Forelimb muscle (tissue), 1 donor: Measurements from ENCODE around the gene GALNT9. TPM values are rescaled to one million over a fixed set of nuclear protein-coding genes. Genes with fewer than 3 reads are reported as not detected.
"Not testable (repeated sequence)": the region's sequence is repeated elsewhere in the genome, so short reads cannot be mapped to it uniquely, and the experiment has no call there.

Source experiments
- DNase-seq: peaks from one replicate; pipeline ENCODE4 v3.0.0-alpha.2; 2013; ENCODE audit warnings: low read depth
- polyA plus RNA-seq: library from polyadenylated mRNA; unstranded; fragments of 120-200 nt; gene quantifications from one replicate; pipeline ENCODE4 v1.2.1, GENCODE V29; 2013; ENCODE audit not compliant: insufficient read length

The GALNT9 gene
- polyA plus RNA-seq, 1 donor, result 1.7 TPM

- DNase-seq, result no peak
These were observed 127.8 kb downstream of the GALNT9 start for GRCh38 chr12:132201391-132202120.

GRCh38 chr12:132200800-132201199 lies 128.6 kb downstream of the GALNT9 start:
- no peak for DNase-seq

- DNase-seq, result no peak
These were observed 129.7 kb downstream of the GALNT9 start for GRCh38 chr12:132199526-132200319.

GRCh38 chr12:132199101-132199500 lies 130.3 kb downstream of the GALNT9 start:
- DNase-seq, result no peak

- DNase-seq, result no peak
These were observed 131.6 kb downstream of the GALNT9 start for GRCh38 chr12:132197581-132198354.

GRCh38 chr12:132196873-132197390 lies 132.5 kb downstream of the GALNT9 start:
- no peak for DNase-seq

GRCh38 chr12:132196038-132196872 lies 133.1 kb downstream of the GALNT9 start:
- no peak for DNase-seq

- DNase-seq, result not testable (repeated sequence)
These were observed 134.1 kb downstream of the GALNT9 start for GRCh38 chr12:132195242-132195641.

GRCh38 chr12:132194556-132194955 lies 134.8 kb downstream of the GALNT9 start:
- DNase-seq, result no peak

GRCh38 chr12:132194056-132194455 lies 135.3 kb downstream of the GALNT9 start:
- no peak for DNase-seq

- no peak for DNase-seq
These were observed 137.5 kb downstream of the GALNT9 start for GRCh38 chr12:132191715-132192553.

GRCh38 chr12:132190834-132191500 lies 138.4 kb downstream of the GALNT9 start:
- no peak for DNase-seq

GRCh38 chr12:132190012-132190755 lies 139.2 kb downstream of the GALNT9 start:
- no peak for DNase-seq

- peak; percentile 25 for DNase-seq
These were observed 139.9 kb downstream of the GALNT9 start for GRCh38 chr12:132189378-132190011.

- no peak for DNase-seq
These were observed 140.5 kb downstream of the GALNT9 start for GRCh38 chr12:132188916-132189325.

- no peak for DNase-seq
These were observed 140.9 kb downstream of the GALNT9 start for GRCh38 chr12:132188451-132188901.

- no peak for DNase-seq
These were observed 141.5 kb downstream of the GALNT9 start for GRCh38 chr12:132187646-132188450.
